Spleen (tissue), 11 donors: ENCODE data around the gene CCDC192. TPM values are rescaled to one million over a fixed set of nuclear protein-coding genes. Genes with fewer than 3 reads are reported as not detected.

Source experiments
- DNase-seq: peaks from one replicate; pipeline ENCODE4 v3.0.0-alpha.2; 2020
- H3K27ac ChIP-seq, 8 donors: fragments of 200-600 bp; sonication (generic) in 7 of 8; 1 replicate in 4 of 8; 2 replicates in 4 of 8; pipeline versions ENCODE4 v1.5.0 to v1.8.0; 2016 to 2021; ENCODE audit warnings: inconsistent platforms in 4 of 8, mild to moderate bottlenecking in 4 of 8, moderate library complexity in 1 of 8
- H3K27me3 ChIP-seq, 7 donors: fragments of 200-600 bp; sonication (generic) in 6 of 7; replicated peaks in 1 of 7; 1 replicate in 4 of 7; 2 replicates in 3 of 7; pipeline versions ENCODE4 v1.5.0 to v1.8.0; 2016 to 2021; ENCODE audit warnings: inconsistent platforms in 3 of 7, mild to moderate bottlenecking in 1 of 7
- H3K36me3 ChIP-seq, 6 donors: fragments of 200-600 bp; sonication (generic) in 5 of 6; 1 replicate in 4 of 6; 2 replicates in 2 of 6; pipeline versions ENCODE4 v1.5.0 to v1.8.0; 2016 to 2021; ENCODE audit warnings: inconsistent platforms in 2 of 6
- H3K4me1 ChIP-seq, 6 donors: fragments of 200-600 bp; sonication (generic) in 5 of 6; 1 replicate in 3 of 6; 2 replicates in 3 of 6; pipeline versions ENCODE4 v1.5.0 to v1.8.0; 2016 to 2021; ENCODE audit warnings: inconsistent platforms in 3 of 6
- H3K4me3 ChIP-seq, 8 donors: fragments of 200-600 bp; sonication (generic) in 7 of 8; 1 replicate in 4 of 8; 2 replicates in 4 of 8; pipeline versions ENCODE4 v1.5.0 to v1.8.0; 2016 to 2021; ENCODE audit warnings: inconsistent platforms in 4 of 8, mild to moderate bottlenecking in 4 of 8, moderate library complexity in 2 of 8
- H3K9me3 ChIP-seq, 8 donors: fragments of 200-600 bp; sonication (generic) in 7 of 8; 1 replicate in 4 of 8; 2 replicates in 4 of 8; pipeline versions ENCODE4 v1.5.0 to v1.8.0; 2016 to 2021; ENCODE audit warnings: inconsistent platforms in 4 of 8
- CTCF ChIP-seq, 11 experiments: fragments of 200-600 bp in 7 of 11; fragments of 450-650 bp in 4 of 11; sonication (generic) in 4 of 11; IDR thresholded peaks in 8 of 11; conservative IDR thresholded peaks in 3 of 11; 1 replicate in 7 of 11; 2 replicates in 4 of 11; pipeline versions ENCODE4 v1.4.0 to v1.8.0; 2016 to 2021; ENCODE audit warnings: antibody characterized with exemption in 11 of 11, inconsistent platforms in 4 of 11, mild to moderate bottlenecking in 1 of 11
- POLR2A ChIP-seq, 3 donors: fragments of 450-650 bp; IDR thresholded peaks; one replicate each; pipeline ENCODE4 v1.5.1; 2017; ENCODE audit warnings: antibody characterized with exemption in 3 of 3, mild to moderate bottlenecking in 1 of 3
- POLR2AphosphoS5 ChIP-seq, 3 donors: sonication (generic); formaldehyde crosslinking; IDR thresholded peaks; one replicate each; pipeline ENCODE4 v1.5.1; 2017; ENCODE audit warnings: antibody characterized with exemption in 3 of 3
- WGBS, 5 donors: extraction: QIAGEN DNeasy Blood & Tissue Kit in 3 of 5; methylation state at CpG; one replicate each; pipeline versions ENCODE4 v1.1.5 to v1.1.7; 2013 to 2018; 5-methylcytosine and 5-hydroxymethylcytosine counted together
- intact Hi-C: fragments of 100-400 bp; cut with DNase I; formaldehyde crosslinking; loops from one replicate; pipeline ENCODE4 v1.15.0; 2023; ENCODE audit warnings: low total_unique reads
- polyA plus RNA-seq, 3 donors: library from polyadenylated mRNA; stranded (reverse); fragments of 200-250 nt; gene quantifications; one replicate each; pipeline ENCODE4 v1.2.1, GENCODE V29; 2013
- total RNA-seq, 7 donors: library from RNA; depleted of rRNA in 3 of 7; stranded (reverse); fragments of >200 nt in 3 of 7; fragmentation: NEBNext Ultra II Directional in 4 of 7; extraction: Animal tissue kit (Norgen Biotek cat#: 25700) in 4 of 7; gene quantifications; one replicate each; pipeline versions ENCODE4 v1.1.0 to v1.2.1, GENCODE V29; 2016 to 2021
- donor health status: healthy with polysubstance abuse.
- donor health status: DM: no; HTN: no; CAD: no; lungs with moderate emphysema.
- donor health status: DM: no; HTN: no; CAD: no.
- donor health status: Bipolar disorder and iron deficiency.
- donor health status: healthy.
- donor health status: DM: no; HTN: no; CAD: no.
- donor health status: DM: yes; HTN: yes; CAD: no.

CCDC192 gene
- total and polyA plus RNA-seq, 10 donors: not detected

DNA sequence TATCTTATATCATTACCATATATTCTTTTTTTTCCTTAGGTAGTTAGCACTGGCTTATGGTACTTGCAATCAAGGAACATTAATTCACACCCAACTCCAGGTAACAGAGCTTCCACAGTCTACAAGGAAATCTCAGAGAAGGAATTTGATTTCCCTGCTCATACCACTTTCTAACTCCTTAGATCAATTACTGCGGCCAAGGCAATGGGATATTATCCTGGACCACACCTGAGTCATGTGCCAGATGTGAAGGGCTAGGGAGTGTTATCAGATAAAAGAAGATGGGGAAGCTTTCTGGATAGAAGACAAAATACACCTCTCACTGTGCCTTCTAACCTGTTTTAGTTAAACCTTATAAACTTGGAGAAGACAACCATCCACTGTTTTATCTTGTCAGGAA, 181.2 kb downstream of the CCDC192 start:
- Histone ChIP-seq H3K4me3 (no peak overlapping the region), H3K9me3 (no peaks in the 10 kb centered on the region), H3K4me1 (no peaks in the 10 kb centered on the region), H3K36me3 (no peaks in the 10 kb centered on the region), H3K27ac (no peak overlapping the region), H3K27me3 (no peaks in the 10 kb centered on the region)
- intact Hi-C loops: no loop called here
- no peak for DNase-seq
- no peak for TF ChIP-seq POLR2A (IDR thresholded peaks at IDR 0.05)
- no peak for TF ChIP-seq POLR2AphosphoS5 (IDR thresholded peaks at IDR 0.05)
- TF ChIP-seq CTCF (IDR thresholded peaks at IDR 0.05 in 8 of 11, conservative IDR thresholded peaks at IDR 0.05 in 3 of 11): no peak
- WGBS, 5 donors: 85 to 97% (median 94%) methylated on average over 1 of the region's 1 CpG

- Histone ChIP-seq H3K4me3 (no peak overlapping the region), H3K27me3 (no peaks in the 10 kb centered on the region), H3K36me3 (no peaks in the 10 kb centered on the region), H3K27ac (no peak overlapping the region), H3K4me1 (no peaks in the 10 kb centered on the region), H3K9me3 (no peaks in the 10 kb centered on the region)
- 80 to 96% (median 85%) methylated on average over 1 of the region's 1 CpG for WGBS, 5 donors
- TF ChIP-seq POLR2A (IDR thresholded peaks at IDR 0.05) (no peak), CTCF (IDR thresholded peaks at IDR 0.05 in 8 of 11, conservative IDR thresholded peaks at IDR 0.05 in 3 of 11) (no peak), POLR2AphosphoS5 (IDR thresholded peaks at IDR 0.05) (no peak)
- DNase-seq: no peak
- intact Hi-C loops: no loop called here
Observed at GRCh38 chr5:127885176-127885575, 182.0 kb downstream of the CCDC192 start.

- Histone ChIP-seq H3K36me3 (no peaks in the 10 kb centered on the region), H3K4me1 (no peaks in the 10 kb centered on the region), H3K27ac (no peak overlapping the region), H3K4me3 (no peak overlapping the region), H3K27me3 (no peaks in the 10 kb centered on the region), H3K9me3 (no peaks in the 10 kb centered on the region)
- 85 to 92% (median 89%) methylated on average over 3 of the region's 3 CpGs for WGBS, 5 donors
- intact Hi-C loops: no loop called here
- TF ChIP-seq POLR2AphosphoS5 (IDR thresholded peaks at IDR 0.05) (no peak), POLR2A (IDR thresholded peaks at IDR 0.05) (no peak), CTCF (IDR thresholded peaks at IDR 0.05 in 8 of 11, conservative IDR thresholded peaks at IDR 0.05 in 3 of 11) (no peak)
- DNase-seq: no peak
Observed at GRCh38 chr5:127886081-127886480, 182.9 kb downstream of the CCDC192 start.

GRCh38 chr5:127887282-127887681, 184.1 kb downstream of the CCDC192 start:
- Histone ChIP-seq H3K4me1 (no peaks in the 10 kb centered on the region), H3K27ac (no peak overlapping the region), H3K4me3 (no peak overlapping the region), H3K27me3 (no peaks in the 10 kb centered on the region), H3K9me3 (no peaks in the 10 kb centered on the region), H3K36me3 (no peaks in the 10 kb centered on the region)
- 83 to 95% (median 92%) methylated on average over 1 of the region's 1 CpG for WGBS, 5 donors
- no peak for TF ChIP-seq POLR2AphosphoS5 (IDR thresholded peaks at IDR 0.05)
- TF ChIP-seq POLR2A (IDR thresholded peaks at IDR 0.05): no peak
- no peak for TF ChIP-seq CTCF (IDR thresholded peaks at IDR 0.05 in 8 of 11, conservative IDR thresholded peaks at IDR 0.05 in 3 of 11)
- DNase-seq: no peak
- intact Hi-C loops: no loop called here
